IMR-90 (cell line): ENCODE data around the gene C3. TPM values are rescaled to one million over a fixed set of nuclear protein-coding genes. Genes with fewer than 3 reads are reported as not detected.

ENCODE experiments used
- ATAC-seq: fragments of 200-7000 bp; cut with Tn5 transposase; 2 replicates; pipeline ENCODE4 v1.9.1; 2020; ENCODE audit warnings: low read depth, mild to moderate bottlenecking, moderate library complexity
- BruUV-seq: library from RNA; stranded (reverse); fragments of 400-500 nt; replicated peaks from 2 replicates; lab custom pipeline; 2021; lab: Mats Ljungman, UMichigan
- CTCF ChIA-PET: fragments of 300-600 bp; formaldehyde crosslinking; extraction: SDS; loops from one replicate; lab custom pipeline; 2021; ENCODE audit warnings: antibody characterized with exemption; lab: Yijun Ruan, JAX
- POLR2A ChIA-PET: fragments of 300-600 bp; sonication (Branson Sonifier 250); formaldehyde crosslinking; loops from one replicate; lab custom pipeline; 2022; ENCODE audit warnings: antibody characterized with exemption; ENCODE audit not compliant: unreplicated experiment; lab: Charles Lee
- DNase-seq: peaks from one replicate; pipeline ENCODE4 v3.0.0; 2013
- H2AFZ ChIP-seq: replicated peaks from 2 replicates; pipeline ENCODE3; 2013; ENCODE audit warnings: low read length, mild to moderate bottlenecking; ENCODE audit not compliant: poor library complexity
- H2AK5ac ChIP-seq: 2 replicates; pipeline ENCODE4 v1.6.1; 2013; ENCODE audit warnings: low read depth, low read length, inconsistent platforms
- H2AK9ac ChIP-seq: replicated peaks from 2 replicates; pipeline ENCODE3; 2013; ENCODE audit warnings: mild to moderate bottlenecking, low read depth, low read length, moderate library complexity; ENCODE audit not compliant: poor library complexity
- H2BK120ac ChIP-seq: 2 replicates; pipeline ENCODE4 v1.6.1; 2013; ENCODE audit warnings: low read depth, low read length, inconsistent platforms
- H2BK15ac ChIP-seq: 3 replicates; pipeline ENCODE4 v1.6.1; 2013; ENCODE audit warnings: low read depth, low read length, inconsistent platforms
- H2BK20ac ChIP-seq: 2 replicates; pipeline ENCODE4 v1.6.1; 2013; ENCODE audit warnings: low read depth, mild to moderate bottlenecking, inconsistent platforms, low read length, moderate library complexity
- H2BK5ac ChIP-seq: 2 replicates; pipeline ENCODE4 v1.6.1; 2013; ENCODE audit warnings: mild to moderate bottlenecking, low read depth, low read length, inconsistent platforms; ENCODE audit not compliant: poor library complexity, severe bottlenecking
- H3K14ac ChIP-seq: replicated peaks from 2 replicates; pipeline ENCODE4 v1.6.1; 2013; ENCODE audit warnings: low read depth, low read length, inconsistent platforms
- H3K18ac ChIP-seq: 2 replicates; pipeline ENCODE4 v1.6.1; 2013; ENCODE audit warnings: low read depth, low read length, control low read depth
- H3K23ac ChIP-seq: 2 replicates; pipeline ENCODE4 v1.6.1; 2013; ENCODE audit warnings: low read depth, low read length, inconsistent platforms
- H3K27ac ChIP-seq: 2 replicates; pipeline ENCODE4 v1.5.1; 2013; ENCODE audit warnings: mild to moderate bottlenecking, control low read depth, low read length; ENCODE audit not compliant: insufficient read depth
- H3K27me3 ChIP-seq: 2 replicates; pipeline ENCODE4 v1.6.1; 2013; ENCODE audit warnings: low read length; ENCODE audit not compliant: control insufficient read depth, insufficient read depth
- H3K36me3 ChIP-seq: 2 replicates; pipeline ENCODE4 v1.6.1; 2013; ENCODE audit warnings: low read length, mixed read lengths; ENCODE audit not compliant: control insufficient read depth, insufficient read depth
- H3K4ac ChIP-seq: 2 replicates; pipeline ENCODE4 v1.6.1; 2013; ENCODE audit warnings: low read depth, low read length, inconsistent platforms
- H3K4me1 ChIP-seq: 2 replicates; pipeline ENCODE4 v1.6.1; 2013; ENCODE audit warnings: low read length, mixed read lengths; ENCODE audit not compliant: control insufficient read depth, insufficient read depth
- H3K4me2 ChIP-seq: 2 replicates; pipeline ENCODE4 v1.6.1; 2013; ENCODE audit warnings: low read depth, mild to moderate bottlenecking, control low read depth, low read length, moderate library complexity
- H3K4me3 ChIP-seq: 2 replicates; pipeline ENCODE4 v1.5.1; 2013; ENCODE audit warnings: low read depth, mild to moderate bottlenecking, control low read depth, low read length, moderate library complexity; ENCODE audit not compliant: insufficient read depth
- H3K56ac ChIP-seq: 2 replicates; pipeline ENCODE4 v1.6.1; 2013; ENCODE audit warnings: low read length, inconsistent platforms; ENCODE audit not compliant: insufficient read depth; ENCODE audit errors: extremely low read depth
- H3K79me1 ChIP-seq, 2 experiments: 2 replicates each; pipeline ENCODE4 v1.6.1; 2013; ENCODE audit warnings: low read length in 2 of 2, inconsistent platforms in 1 of 2, low read depth in 1 of 2
- H3K9ac ChIP-seq: 2 replicates; pipeline ENCODE4 v1.6.1; 2013; ENCODE audit warnings: low read depth, low read length, control low read depth
- H3K9me1 ChIP-seq: 2 replicates; pipeline ENCODE4 v1.6.1; 2013; ENCODE audit warnings: low read length, inconsistent platforms; ENCODE audit not compliant: insufficient read depth
- H3K9me3 ChIP-seq: 2 replicates; pipeline ENCODE4 v1.6.1; 2013; ENCODE audit warnings: low read length; ENCODE audit not compliant: control insufficient read depth, insufficient read depth
- H4K20me1 ChIP-seq: 2 replicates; pipeline ENCODE4 v1.6.1; 2013; ENCODE audit warnings: low read length, inconsistent platforms; ENCODE audit not compliant: insufficient read depth
- H4K5ac ChIP-seq: 2 replicates; pipeline ENCODE4 v1.6.1; 2013; ENCODE audit warnings: mild to moderate bottlenecking, low read depth, low read length, control low read depth
- H4K8ac ChIP-seq, 2 experiments: 2 replicates each; pipeline ENCODE4 v1.6.1; 2013; ENCODE audit warnings: low read depth in 2 of 2, low read length in 2 of 2, control low read depth in 1 of 2, inconsistent platforms in 1 of 2
- H4K91ac ChIP-seq: 2 replicates; pipeline ENCODE4 v1.6.1; 2013; ENCODE audit warnings: low read depth, low read length, inconsistent platforms; ENCODE audit not compliant: insufficient read depth
- BHLHE40 ChIP-seq: fragments of 150-350 bp; IDR thresholded peaks from 2 replicates; pipeline ENCODE4 v1.6.1; 2016; ENCODE audit warnings: mild to moderate bottlenecking, low read depth, low read length
- CHD1 ChIP-seq: IDR thresholded peaks from 2 replicates; pipeline ENCODE4 v1.6.1; 2012; ENCODE audit warnings: low read depth, low read length, improper control_type of control experiment
- CTCF ChIP-seq: conservative IDR thresholded peaks from 2 replicates; pipeline ENCODE4 v1.5.1; 2012; ENCODE audit warnings: mild to moderate bottlenecking, low read depth, low read length, improper control_type of control experiment
- ELK1 ChIP-seq: fragments of 150-350 bp; IDR thresholded peaks from 2 replicates; pipeline ENCODE4 v1.6.1; 2016; ENCODE audit warnings: low read depth, mild to moderate bottlenecking, low read length, moderate library complexity, borderline replicate concordance
- FOS ChIP-seq: fragments of 150-350 bp; IDR thresholded peaks from 2 replicates; pipeline ENCODE4 v1.6.1; 2016; ENCODE audit warnings: low read depth, low read length
- MAZ ChIP-seq: IDR thresholded peaks from 2 replicates; pipeline ENCODE4 v1.6.1; 2012; ENCODE audit warnings: low read depth, mild to moderate bottlenecking, low read length, improper control_type of control experiment, moderate library complexity, borderline replicate concordance
- MXI1 ChIP-seq: IDR thresholded peaks from 2 replicates; pipeline ENCODE4 v1.6.1; 2012; ENCODE audit warnings: low read depth, mild to moderate bottlenecking, low read length, moderate library complexity, borderline replicate concordance
- NFE2L2 ChIP-seq: fragments of 150-350 bp; IDR thresholded peaks from 2 replicates; pipeline ENCODE4 v1.6.1; 2016; ENCODE audit warnings: low read depth, mild to moderate bottlenecking, low read length
- POLR2A ChIP-seq: IDR thresholded peaks from 2 replicates; pipeline ENCODE4 v1.6.1; 2012; ENCODE audit warnings: mild to moderate bottlenecking, low read depth, low read length
- RAD21 ChIP-seq: IDR thresholded peaks from 2 replicates; pipeline ENCODE4 v1.6.1; 2012; ENCODE audit warnings: low read length, improper control_type of control experiment
- RCOR1 ChIP-seq: IDR thresholded peaks from 2 replicates; pipeline ENCODE4 v1.6.1; 2012; ENCODE audit warnings: mild to moderate bottlenecking, low read length, improper control_type of control experiment; ENCODE audit not compliant: insufficient replicate concordance
- RFX5 ChIP-seq: IDR thresholded peaks from 2 replicates; pipeline ENCODE4 v1.8.0; 2012; ENCODE audit warnings: low read depth, mild to moderate bottlenecking, low read length, moderate library complexity
- SMC3 ChIP-seq: fragments of 150-350 bp; IDR thresholded peaks from 2 replicates; pipeline ENCODE4 v1.6.1; 2016; ENCODE audit warnings: low read depth, mild to moderate bottlenecking, antibody characterized with exemption, low read length, moderate library complexity
- USF2 ChIP-seq: fragments of 150-350 bp; IDR thresholded peaks from 2 replicates; pipeline ENCODE4 v1.6.1; 2017; ENCODE audit warnings: mild to moderate bottlenecking, antibody characterized with exemption, low read length, low read depth
- WGBS, 2 experiments: methylation state at CpG; one replicate each; pipeline versions ENCODE4 v1.1.5 to v1.1.7; 2013; ENCODE audit warnings: missing lambda C conversion rate in 2 of 2; ENCODE audit not compliant: insufficient read length in 1 of 2; ENCODE audit errors: extremely low coverage in 2 of 2; 5-methylcytosine and 5-hydroxymethylcytosine counted together
- dilution Hi-C: fragments of 300-500 bp; cut with HindIII; formaldehyde crosslinking; loops from one replicate; pipeline ENCODE4 v1.14.3; 2018; ENCODE audit warnings: low sequenced_read_pairs; ENCODE audit not compliant: unreplicated experiment
- in situ Hi-C: fragments of 300-500 bp; cut with MboI; formaldehyde crosslinking; loops from 3 replicates; pipeline ENCODE4 v1.14.3; 2019; ENCODE audit warnings: low sequenced_read_pairs, inconsistent platforms, mixed read lengths
- intact Hi-C: fragments of 100-400 bp; cut with micrococcal nuclease; formaldehyde crosslinking; loops from 2 replicates; pipeline ENCODE4 v1.10.0; 2022
- polyA plus RNA-seq, 3 experiments: library from polyadenylated mRNA; depleted of rRNA; stranded (reverse); fragments of >200 nt; gene quantifications; 2 replicates each; pipeline ENCODE4 v1.2.3, GENCODE V29; 2012; ENCODE audit warnings: low replicate concordance in 1 of 3
- total RNA-seq: library from RNA; depleted of rRNA; stranded (reverse); fragments of >200 nt; gene quantifications from 2 replicates; pipeline ENCODE4 v1.2.3, GENCODE V29; 2012

Gene C3
- total and polyA plus RNA-seq, 2 of the 4 experiments (the other 2 are of a cell fraction) = 0.36 TPM; not detected in 1

GRCh38 chr19:6706633-6706958 lies 13.9 kb downstream of the C3 start:
- intact Hi-C loops = no loop called here
- WGBS, 2 experiments = 40% methylated on average over 1 of the region's 3 CpGs; no CpG with 5 or more reads in 1 of the 2 experiments
- ATAC-seq = no peak

More at GRCh38 chr19:6706633-6706958, 13.9 kb downstream of the C3 start:
- Histone ChIP-seq H3K56ac (no peak overlapping the region), H3K79me1 (no peaks in the 10 kb centered on the region), H2BK15ac (no peak overlapping the region), H4K20me1 (no peaks in the 10 kb centered on the region), H4K5ac (no peak overlapping the region), H2BK5ac (no peak overlapping the region), H3K36me3 (no peaks in the 10 kb centered on the region), H4K91ac (no peak overlapping the region), H2BK120ac (no peak overlapping the region), H3K9me3 (no peaks in the 10 kb centered on the region), H3K9me1 (no peaks in the 10 kb centered on the region), H3K14ac (no peak overlapping the region), H2AK9ac (no peak overlapping the region), H2AK5ac (no peak overlapping the region), H3K23ac (no peak overlapping the region), H2BK20ac (no peak overlapping the region), H3K4ac (no peak overlapping the region), H3K27ac (no peak overlapping the region), H3K4me3 (no peak overlapping the region), H3K18ac (no peak overlapping the region), H3K4me2 (no peak overlapping the region), H3K4me1 (no peaks in the 10 kb centered on the region), H3K27me3 (peaks cover 2% of the 10 kb centered on the region; the same call in 1 of the 2 replicates), H4K8ac (no peak overlapping the region), H2AFZ (no peak overlapping the region), H3K9ac (no peak overlapping the region)
- CTCF ChIA-PET = no interaction called here
- dilution Hi-C loops = no loop called here
- TF ChIP-seq BHLHE40 (no peak), ELK1 (no peak), CHD1 (no peak), RCOR1 (no peak), MAZ (no peak), MXI1 (no peak), RFX5 (no peak), SMC3 (no peak), USF2 (no peak), FOS (no peak), POLR2A (no peak), RAD21 (no peak), NFE2L2 (no peak), CTCF (no peak)
- DNase-seq = no peak
- no TSS peak for BruUV-seq
- in situ Hi-C loops = no loop called here
- POLR2A ChIA-PET = no interaction called here
